ENCODE results near the gene INPP4B.
"Not testable (repeated sequence)": the region's sequence is repeated elsewhere in the genome, so short reads cannot be mapped to it uniquely, and the experiment has no call there.

INPP4B gene

DNA sequence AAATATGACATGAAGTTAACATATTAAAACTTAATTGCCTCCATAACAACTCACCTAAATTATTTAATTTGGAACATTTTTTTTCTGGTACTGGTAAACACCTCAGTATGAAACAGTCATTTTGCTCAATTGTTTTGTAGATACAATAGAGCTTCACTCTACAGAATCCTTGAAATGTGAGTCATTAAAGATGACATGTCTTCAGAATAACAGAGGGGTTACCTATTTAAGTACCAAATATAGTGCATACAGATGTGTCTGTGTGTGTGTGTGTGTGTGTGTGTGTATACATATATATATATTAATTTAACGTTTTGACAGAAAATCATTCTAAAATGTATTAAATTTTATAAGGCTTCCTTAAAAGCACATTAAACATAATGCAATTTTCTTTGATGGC, 297.6 kb downstream of the INPP4B start:
- DNase-seq (ENCODE audit: low read depth in 3 of 3): no peak

DNA sequence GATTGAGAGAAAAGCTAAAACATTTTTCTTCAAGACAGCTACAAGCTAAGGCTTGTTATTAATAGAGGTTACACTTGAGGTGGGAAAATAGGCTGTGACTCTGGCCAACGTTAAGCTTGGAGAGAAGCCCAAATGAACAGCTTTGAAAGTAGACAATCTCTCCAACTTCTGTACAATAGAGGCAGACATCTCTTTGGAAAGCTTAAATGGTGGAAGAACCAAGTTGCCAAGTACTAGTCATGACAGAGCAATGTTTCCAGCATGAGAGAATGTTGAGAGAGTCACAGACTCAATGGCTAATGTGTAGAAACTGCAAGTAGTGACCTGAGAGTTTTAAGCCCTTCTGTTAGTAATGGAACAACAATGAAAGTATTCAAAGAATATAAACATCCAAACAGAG, 298.1 kb downstream of the INPP4B start:
- DNase-seq (ENCODE audit: low read depth in 3 of 3): no peak

DNA sequence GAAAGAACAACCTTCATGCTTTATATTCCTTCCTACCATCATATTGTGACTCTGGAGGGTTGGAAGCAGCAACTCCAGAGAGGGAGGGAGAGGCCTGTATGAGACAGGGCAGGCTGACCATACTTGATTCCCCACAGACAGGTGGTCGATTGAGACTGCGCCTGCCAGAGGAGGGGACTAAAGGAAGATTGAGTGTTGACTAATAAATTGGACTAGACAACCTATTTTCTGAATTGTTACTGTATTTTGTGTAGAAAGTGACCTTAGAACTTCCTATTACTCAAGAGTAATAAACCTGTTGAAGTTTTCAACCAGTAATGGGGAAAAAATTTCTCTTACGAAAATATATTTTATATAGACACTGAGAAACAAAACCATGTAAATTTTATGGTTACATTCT, 301.5 kb downstream of the INPP4B start:
- no peak for DNase-seq (ENCODE audit: low read depth in 3 of 3)

DNA sequence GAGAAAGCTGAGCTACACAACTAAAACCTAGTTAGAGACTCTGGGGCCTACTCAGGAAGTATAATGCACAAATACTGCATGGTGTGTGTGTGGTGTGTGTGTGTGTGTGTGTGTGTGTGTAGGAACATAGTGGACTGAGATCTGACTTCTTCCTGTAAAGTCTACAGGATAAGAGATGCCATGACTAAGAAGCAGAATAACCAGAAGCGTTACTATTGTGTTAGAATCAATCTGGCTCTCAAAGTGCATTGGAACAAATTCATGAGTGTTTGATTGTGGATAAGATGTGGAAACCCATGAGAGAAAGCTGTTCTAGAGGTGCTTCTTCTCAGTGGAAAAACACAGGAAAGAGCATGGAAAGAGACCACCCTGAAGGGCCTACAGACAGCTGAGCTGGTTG, 302.1 kb downstream of the INPP4B start:
- no peak for DNase-seq (ENCODE audit: low read depth in 3 of 3)

DNA sequence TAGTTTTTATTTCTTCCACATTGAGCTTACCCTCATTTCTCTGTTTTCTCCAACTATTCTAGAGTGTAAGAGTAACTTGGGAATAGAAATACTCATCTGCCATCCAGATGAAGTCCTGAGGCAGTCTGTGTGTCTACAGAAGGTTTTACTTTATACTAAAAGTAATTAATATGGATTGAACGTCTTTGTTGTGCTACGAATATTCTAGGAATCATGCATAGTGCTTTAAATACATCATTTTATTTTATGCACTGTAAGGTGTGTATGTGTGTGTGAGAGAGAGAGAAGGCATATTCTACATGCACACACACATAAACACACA, 305.7 kb downstream of the INPP4B start:
- DNase-seq (ENCODE audit: low read depth in 3 of 3): no peak

DNA sequence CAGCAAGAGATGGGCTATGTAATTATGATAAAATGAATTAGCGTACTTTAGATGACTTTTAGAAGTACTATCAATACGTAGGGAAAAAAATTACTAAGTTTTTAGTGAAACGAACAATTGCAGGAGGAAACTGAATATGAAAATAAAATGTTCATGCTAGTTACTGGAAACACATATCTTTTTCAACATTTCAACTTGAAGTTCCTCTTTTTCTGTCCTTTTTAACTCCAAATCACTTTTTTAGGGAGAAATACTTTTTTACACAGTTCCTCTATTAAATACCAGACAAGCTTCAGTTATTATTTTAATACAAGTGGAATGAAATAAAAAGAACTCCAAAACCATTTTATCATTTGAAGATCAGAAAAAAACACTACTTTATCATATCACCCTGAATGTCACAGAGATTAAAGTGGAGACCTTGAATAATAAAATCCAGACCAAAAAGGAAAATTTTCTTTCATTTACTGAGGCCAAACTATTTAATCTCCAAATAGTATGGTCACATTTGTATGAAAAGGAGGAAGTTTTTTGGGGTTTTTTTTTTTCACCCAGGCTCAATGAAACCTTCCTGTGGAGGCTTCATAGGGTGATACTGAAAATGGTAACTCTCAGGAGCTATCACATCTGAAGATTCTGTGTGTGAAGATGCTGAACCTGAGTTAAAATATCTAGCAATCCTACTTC, 306.2 kb downstream of the INPP4B start:
- no peak for DNase-seq (ENCODE audit: low read depth in 3 of 3)

DNA sequence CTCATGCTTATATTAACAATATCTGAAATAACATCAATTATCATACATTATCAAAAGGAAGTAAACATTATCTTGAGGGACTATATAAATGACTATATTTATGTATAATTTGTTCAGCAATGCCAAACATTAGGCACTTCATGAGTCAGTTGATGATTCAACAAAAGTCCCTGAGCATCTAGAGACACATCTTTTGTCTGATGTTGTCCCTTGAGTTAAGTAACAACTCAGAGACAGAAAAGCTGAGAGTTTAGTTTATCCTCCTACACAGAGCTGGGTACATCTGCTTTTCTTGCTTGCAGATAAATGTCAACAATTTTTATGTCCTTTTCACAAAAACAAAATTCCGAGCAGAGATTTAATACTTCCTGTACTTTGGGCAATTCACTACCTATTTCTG, 311.1 kb downstream of the INPP4B start:
- no peak for DNase-seq (ENCODE audit: low read depth in 3 of 3)

DNA sequence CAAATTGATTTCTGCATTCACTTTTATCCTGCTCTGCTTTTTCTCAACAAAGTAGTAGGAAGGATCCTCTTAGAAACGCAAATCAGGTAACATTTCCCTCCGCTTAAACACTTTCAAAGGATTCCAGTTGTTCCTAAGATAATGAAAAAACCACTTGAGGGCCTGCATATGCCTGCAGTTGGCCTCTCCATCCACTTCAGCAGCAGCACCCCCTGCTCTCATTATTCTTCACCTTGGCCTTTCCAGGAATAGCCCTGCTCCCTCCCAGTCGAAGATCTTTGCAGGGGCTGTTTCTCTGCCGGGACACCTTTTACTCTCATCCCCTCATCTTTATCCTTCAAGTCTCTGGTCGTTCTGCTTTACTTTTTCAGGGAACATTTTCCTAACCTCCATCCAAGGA, 314.0 kb downstream of the INPP4B start:
- DNase-seq (ENCODE audit: low read depth in 3 of 3): no peak

DNA sequence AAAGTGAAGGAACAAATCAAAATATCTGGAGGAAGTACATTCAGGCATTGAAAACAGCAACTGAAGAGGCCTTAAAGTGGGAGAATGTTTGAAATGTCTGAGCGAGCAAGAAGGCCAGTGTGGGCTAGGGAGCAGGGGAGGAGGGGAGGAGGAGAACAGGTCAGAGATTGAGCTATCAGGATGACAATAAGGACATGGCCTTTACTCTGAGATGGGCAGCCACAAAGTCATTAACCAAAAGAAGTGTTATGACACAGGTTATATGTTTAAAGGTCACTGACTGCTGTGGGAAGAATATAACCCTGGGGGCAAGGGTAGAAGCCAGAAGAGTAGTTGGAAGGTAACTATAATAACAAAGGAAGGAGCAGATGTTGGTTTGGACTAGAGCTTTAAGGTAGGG, 315.4 kb downstream of the INPP4B start:
- no peak for DNase-seq (ENCODE audit: low read depth in 3 of 3)

DNA sequence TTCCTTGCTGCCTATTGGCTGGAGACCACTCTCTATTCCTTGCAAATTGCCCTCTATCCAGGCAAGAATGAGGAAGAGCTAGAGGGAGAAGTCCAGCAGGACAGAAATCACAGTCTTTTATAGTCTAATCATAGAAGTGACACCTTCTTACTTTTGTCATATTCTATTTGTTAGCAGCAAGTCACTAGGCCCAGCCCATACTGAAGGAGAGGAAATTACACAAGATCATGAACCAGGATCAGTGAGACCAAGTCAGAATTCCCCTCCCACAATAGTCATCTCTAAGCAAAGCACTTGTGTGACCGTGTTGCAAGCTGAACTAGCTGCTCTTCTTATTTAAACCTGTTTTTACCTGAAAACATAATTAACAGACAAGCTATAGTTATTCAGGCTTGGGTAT, 317.7 kb downstream of the INPP4B start:
- no peak for DNase-seq (ENCODE audit: low read depth in 3 of 3)

DNA sequence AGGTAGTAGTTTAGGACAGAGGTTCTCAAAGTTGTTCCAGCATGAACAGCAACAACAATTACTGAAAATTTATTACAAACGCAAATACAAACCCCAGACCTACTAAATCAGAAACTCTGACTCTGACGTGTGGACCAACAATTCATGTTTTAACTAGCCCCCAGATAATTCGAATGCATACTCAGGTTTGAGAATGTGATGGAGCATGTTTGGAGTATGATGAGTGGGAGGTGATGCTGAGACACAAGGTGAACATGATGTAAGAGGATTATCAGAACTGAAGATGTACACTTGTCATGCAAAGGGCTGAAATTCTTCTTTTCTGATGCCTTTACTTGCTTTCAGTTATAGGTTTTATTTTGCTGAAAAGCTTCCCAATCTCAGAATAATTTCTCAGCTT, 323.0 kb downstream of the INPP4B start:
- DNase-seq (ENCODE audit: low read depth in 3 of 3): no peak

DNA sequence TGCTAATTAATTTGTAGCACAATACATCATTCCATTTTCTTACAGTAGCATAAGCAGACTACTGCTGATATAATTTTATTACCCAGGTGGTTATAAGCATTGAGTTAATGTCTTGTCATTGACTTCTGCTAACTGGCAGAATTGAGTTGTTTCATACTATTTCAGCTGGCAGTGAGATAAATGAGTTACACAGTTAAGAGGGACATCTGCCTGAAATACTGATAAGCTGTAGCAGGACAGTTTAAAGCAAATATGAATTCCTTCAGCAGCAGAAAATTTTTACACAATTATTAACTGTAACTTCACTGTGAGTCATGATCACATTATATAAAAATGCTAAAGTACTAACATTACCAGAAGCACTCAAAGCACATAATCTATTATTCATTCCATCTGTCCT, 326.8 kb downstream of the INPP4B start:
- no peak for DNase-seq (ENCODE audit: low read depth in 3 of 3)

DNA sequence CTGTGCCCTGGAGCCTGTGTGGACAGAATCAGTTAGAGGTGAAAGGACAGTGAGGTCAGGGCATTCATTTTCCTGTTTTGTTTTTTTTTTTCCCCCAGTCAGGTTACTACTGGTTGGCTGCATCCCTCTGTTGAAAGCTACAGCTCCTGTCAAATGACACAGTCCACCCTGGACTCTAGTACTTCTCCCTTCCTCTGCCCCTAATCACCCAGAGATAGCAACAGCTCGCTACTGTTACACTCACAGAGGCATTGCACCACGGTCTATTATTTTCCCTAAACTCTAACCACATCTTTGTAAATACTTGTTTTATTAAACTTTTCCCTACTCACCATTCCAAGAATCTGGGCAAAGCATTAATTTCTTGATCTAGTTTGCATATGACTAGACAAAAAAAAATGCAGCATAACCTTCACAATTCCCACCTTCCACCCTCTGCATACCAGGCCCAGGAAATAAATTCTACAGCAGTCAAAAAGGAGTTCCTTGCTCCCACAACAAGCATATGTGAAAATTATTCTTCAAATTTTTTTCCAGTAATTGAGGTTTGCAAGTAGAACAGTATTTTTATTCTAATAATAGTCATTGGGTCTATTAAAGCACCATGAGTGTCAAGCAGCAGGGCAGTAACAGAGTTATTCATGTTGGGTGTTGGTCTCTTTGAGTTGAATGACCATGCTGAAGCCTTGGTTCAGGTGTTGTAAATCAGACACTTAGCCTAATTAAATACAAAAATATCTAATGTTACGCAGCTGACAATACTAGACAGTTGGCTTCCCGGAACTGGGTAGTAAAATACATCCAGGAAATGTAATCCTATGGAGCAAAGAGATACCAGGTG, 329.2 kb downstream of the INPP4B start:
- DNase-seq (ENCODE audit: low read depth in 3 of 3): no peak

DNA sequence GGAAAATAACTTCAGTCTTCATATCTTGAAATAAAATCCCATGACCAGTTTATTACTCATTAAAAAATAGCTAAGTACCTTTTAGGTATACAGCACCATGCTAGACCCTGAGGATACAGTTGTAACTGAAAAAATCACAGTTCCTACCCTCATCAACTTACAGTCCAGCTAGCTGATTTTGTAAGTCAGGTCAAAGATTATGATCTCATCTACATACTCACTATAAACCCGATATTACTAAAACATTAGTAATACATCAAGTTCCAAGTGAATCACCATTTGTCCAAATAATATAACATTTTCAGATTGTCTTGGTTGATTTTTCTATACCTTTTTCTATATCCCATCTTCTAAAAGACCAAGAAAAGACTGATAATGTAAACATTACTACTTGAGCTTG, 333.9 kb downstream of the INPP4B start:
- DNase-seq (ENCODE audit: low read depth in 3 of 3): no peak

DNA sequence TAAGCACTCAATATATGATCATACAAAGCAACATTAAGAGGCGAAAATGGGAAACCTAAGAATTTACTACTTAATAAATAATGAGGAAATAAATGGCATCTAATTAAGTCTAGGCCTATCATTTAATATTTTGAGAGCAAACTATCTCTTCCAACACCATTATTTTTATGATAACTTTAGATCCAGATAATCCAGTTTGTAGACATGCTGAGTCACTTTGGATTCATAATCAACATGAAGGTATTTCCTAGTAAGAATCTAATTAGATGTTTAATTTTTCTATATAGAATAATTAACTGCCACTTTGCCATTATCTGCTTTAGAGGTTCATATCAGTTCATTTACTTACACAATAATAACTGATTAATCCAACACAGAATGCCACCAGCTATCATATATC, 336.2 kb downstream of the INPP4B start:
- DNase-seq (ENCODE audit: low read depth in 3 of 3): no peak

DNA sequence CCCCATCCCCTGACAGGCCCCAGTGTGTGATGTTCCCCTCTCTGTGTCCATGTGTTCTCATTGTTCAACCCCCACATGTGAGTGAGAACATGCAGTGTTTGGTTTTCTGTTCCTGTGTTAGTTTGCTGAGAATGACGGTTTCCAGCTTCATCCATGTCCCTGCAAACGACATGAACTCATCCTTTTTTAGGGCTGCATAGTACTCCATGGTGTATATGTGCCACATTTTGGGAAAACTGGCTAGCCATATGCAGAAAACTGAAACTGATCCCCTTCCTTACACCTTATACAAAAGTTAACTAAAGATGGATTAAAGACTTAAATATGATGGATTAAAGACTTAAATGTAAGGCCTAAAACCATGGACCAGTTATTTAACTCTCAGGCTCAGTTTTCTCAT, 336.7 kb downstream of the INPP4B start:
- DNase-seq (ENCODE audit: low read depth in 3 of 3): not testable (repeated sequence)

DNA sequence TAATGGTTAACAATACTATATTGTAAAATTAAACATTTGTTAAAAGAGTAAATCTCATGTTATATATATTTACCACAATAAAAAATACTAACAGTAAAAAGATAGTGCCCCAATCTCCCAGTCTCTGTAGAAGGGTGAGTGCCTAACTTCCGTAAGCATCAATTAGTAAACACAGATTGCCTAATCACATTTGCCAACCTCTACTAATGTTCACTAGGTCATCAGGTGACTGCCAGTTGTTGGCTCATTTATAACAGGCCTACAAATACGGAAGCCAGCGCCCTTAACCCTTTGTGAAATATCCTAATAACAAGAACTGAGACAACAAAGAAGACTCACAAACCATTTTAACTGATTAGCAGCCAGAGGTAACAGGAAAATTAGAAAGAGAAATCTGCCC, 345.1 kb downstream of the INPP4B start:
- no peak for DNase-seq (ENCODE audit: low read depth in 3 of 3)

DNA sequence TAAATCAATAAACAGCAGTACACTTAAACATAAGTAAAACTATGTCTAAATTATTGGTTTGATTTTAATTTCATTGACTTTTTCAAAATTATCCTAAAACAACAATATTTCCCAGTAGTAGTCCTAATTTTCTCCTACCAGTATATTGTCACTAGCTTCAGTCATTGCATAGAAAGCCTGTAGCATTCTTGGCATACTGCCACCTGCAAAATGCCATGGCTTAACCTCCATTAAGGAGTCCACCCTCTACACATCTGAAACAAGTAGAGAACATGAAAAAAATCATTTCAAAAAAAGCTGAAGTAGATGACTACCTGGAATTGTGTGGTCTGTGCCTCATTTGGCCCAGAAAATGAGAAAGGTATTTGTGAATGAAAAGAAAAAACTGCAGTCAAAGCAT, 348.5 kb downstream of the INPP4B start:
- DNase-seq (ENCODE audit: low read depth in 3 of 3): no peak

DNA sequence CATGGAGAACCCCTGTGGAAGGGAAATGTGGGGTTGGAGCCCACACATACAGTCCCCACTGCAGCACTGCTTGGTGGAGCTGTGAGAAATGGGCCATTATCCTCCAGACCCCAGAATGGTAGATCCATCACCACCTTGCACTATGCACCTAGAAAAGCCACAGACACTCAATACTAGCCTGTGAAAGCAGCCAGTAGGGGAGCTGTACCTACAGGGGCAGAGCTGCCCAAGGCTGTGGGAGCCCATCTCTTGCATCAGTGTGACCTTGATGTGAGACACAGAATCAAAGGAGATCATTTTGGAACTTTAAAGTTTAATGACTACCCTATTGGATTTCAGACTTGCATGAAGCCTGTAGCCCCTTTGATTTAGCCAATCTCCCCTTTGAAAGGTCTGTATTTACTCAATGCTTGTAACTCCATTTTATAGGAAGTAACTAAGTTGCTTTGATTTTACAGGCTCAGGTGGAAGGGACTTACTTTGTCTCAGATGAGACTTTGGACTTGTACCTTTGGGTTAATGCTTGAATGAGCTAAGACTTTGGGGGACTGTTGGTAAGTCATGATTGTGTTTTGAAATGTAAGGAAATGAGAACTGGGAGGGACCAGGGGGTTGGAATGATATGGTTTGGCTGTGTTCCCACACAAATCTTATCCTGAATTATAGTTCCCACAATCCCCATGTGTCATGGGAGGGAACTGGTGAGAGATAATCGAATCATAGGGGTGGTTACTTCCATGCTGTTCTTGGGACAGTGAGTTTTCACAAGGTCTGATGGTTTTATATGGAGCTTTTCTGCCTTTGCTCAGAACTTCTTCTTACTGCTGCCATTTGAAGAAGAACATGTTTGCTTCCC, 352.6 kb downstream of the INPP4B start:
- DNase-seq (ENCODE audit: low read depth in 3 of 3): no peak

DNA sequence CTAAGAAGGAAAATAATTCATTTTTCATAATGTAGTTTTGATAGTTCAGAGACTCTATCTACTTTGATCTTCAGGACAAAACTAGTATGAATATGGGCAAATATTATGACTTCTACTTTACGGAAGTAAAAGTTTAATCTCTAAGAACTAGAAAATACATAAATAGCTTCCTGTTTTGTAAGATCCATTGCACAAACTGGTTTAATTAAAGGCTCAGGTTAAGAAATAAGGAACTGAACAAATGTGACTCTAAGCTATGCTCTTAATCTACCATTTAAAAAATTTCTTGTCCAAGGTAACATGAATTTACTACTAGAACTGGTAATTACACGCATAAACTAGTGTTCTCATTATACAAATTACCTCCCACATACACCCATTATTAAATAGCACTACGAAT, 360.6 kb downstream of the INPP4B start:
- no peak for DNase-seq (ENCODE audit: low read depth in 3 of 3)

DNA sequence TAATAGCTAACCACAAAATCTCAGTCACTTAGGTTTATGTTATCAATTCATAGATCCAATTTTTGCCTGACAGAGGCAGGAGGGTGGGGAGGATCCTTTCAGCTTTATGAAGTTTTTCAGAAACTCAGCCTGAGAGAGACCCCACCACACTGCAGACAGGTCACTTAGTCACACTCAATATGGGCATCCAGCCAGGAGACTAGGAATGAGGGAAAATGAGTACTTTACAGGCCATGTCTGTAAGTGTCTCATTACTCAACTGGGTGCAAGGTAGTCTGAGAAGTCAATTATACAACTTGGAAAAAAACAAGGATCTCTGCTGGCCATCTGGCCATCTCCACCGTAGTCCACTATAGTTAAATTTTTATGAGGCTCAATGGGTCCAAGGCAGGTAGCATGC, 365.9 kb downstream of the INPP4B start:
- DNase-seq (ENCODE audit: low read depth in 3 of 3): no peak

DNA sequence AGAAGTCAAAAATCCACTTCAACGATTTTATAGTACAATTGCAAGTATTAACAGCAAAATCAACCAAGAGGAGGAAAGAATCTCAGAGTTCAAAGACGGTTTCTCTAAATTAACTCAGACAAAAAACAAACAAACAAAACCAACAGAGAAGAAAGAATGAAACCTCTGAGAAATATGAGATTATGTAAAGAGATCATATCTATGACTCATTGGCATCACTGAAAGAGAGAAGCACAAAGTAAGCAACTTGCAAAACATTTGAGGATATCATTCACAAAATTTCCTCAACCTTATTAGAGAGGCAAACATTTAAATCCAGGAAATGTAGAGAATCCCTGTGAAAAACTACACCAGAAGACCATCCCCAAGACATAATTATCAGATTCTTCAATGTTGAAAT, 370.4 kb downstream of the INPP4B start:
- DNase-seq (ENCODE audit: low read depth in 3 of 3): no peak
